ENCODE measurements around the gene PGM5.
"Not testable (repeated sequence)": the region's sequence is repeated elsewhere in the genome, so short reads cannot be mapped to it uniquely, and the experiment has no call there.

GRCh38 chr9:68411865-68412264 is 55.5 kb downstream of the PGM5 start:
- TF ChIP-seq POLR2A, CTCF (IDR thresholded peaks at IDR 0.05): not testable (repeated sequence)

Data from uterus (tissue), 2 donors.